HG03442 (cell line): ENCODE results near the gene MPP4.
"Not testable (repeated sequence)": the region's sequence is repeated elsewhere in the genome, so short reads cannot be mapped to it uniquely, and the experiment has no call there.

Source experiments
- ATAC-seq: cut with Tn5 transposase; IDR thresholded peaks from one replicate; pipeline ENCODE4 v1.9.1; 2021; ENCODE audit warnings: mild to moderate bottlenecking, moderate library complexity; ENCODE audit not compliant: unreplicated experiment

MPP4 gene

DNA sequence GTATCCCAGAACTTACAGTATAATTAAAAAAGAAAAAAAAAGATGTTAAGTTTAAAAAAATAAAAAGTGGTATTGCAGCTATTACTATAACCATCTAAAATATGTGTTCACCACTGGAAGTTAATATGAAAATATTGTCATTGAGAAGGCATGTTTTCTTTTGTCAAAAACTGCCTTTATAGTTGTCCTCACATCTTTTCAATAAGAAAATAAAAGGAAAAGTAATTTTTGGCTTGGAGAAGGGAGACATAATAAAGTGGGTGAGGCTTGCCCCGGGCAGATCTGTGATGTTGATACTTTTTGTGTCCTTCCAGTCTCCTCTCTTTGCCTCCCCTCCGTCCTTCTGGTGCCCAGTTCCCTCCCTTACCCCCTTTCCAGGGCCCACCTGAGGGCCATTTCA is 24.9 kb downstream of the MPP4 start:
- ATAC-seq, result no peak

DNA sequence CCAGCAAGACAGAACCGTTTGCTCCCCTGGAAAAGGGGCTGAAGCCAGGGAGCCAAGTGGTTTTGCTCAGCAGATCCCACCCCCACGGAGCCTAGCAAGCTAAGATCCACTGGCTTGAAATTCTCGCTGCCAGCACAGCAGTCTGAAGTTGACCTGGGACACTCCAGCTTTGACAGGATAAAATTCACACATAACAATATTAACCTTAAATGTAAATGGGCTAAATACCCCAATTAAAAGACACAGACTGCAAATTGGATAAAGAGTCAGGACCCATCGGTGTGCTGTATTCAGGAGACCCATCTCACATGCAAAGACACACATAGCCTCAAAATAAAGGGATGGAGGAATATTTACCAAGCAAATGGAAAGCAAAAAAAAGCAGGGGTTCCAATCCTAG is 27.2 kb downstream of the MPP4 start:
- ATAC-seq, result not testable (repeated sequence)

DNA sequence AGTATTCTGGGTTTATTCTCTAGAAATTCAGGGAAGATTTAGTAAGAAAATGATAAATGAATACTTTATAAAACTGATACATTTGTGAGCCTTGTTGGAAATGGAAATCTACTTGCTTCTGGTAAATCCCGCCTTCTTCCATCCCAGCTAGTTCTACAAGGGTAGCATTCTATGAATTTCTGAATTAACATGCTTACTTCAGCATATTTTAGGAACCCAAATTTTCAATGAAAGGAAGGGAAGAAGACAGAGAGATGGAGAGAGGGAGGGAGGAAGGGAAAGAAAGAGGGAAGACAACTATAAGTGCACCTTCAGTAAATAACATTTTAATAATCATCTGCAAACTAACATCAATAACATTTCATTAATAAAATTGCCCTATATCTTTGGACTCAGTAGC is 28.6 kb downstream of the MPP4 start:
- no peak for ATAC-seq

DNA sequence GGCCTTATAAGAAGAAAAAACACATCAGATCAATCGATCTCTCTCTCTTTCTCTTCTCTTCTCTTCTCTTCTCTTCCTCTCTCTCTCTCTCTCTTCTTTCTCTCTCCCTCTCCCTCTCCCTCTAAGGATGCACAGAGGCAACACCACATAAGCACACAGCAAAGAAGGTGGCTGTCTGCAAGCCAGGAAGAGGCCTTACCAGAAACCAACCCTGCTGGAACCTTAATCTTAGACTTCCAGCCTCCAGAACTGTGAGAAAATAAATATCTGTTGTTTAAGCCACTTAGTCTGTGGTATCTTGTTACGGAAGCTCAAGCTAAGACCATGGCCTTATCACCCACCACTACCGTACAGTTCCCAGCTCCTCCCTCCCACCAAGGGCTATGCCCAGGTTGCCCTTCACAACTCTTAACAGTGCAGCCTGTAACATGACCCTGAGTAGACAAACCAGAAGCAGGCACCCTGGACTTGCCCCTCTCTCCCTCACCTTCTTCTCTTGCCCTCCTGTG is 30.0 kb downstream of the MPP4 start:
- no peak for ATAC-seq

DNA sequence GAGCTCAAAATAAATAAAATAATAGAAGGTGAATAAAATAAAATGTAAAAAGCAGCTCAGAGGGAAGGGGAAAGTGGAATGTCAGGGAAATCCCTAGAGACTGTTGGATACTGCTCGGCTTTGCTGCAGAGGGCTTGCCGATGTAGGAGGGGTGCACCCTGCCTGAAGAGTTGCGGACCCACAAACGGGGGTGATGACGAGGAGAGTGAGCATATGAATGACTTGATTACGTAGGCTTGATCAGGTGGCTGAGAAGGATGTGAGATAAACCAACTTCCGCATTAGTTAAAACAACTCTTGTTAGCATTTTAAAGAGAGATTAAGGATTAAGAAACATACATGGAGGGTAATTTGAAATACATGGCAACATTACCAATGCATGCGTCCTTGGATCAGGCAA is 34.1 kb downstream of the MPP4 start:
- no peak for ATAC-seq

DNA sequence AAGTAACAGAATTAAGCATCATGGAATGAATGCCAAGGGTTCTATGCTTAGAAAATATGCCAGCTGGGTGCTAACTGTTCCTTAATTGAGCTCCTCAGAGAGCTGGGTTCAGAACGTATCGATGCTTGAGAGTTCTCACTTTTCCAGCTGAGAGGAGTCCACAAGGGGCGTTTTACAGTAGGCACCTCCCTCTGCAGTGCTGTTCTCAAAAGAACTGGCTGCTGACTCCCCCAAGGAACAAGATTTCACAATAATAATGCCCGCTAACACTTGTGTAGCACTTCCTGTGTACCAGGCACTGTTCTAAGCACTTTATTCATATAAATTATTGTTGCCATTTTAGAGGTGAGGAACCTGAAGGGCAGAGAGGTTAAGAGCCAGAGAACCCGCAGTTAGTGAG is 37.1 kb downstream of the MPP4 start:
- no peak for ATAC-seq

DNA sequence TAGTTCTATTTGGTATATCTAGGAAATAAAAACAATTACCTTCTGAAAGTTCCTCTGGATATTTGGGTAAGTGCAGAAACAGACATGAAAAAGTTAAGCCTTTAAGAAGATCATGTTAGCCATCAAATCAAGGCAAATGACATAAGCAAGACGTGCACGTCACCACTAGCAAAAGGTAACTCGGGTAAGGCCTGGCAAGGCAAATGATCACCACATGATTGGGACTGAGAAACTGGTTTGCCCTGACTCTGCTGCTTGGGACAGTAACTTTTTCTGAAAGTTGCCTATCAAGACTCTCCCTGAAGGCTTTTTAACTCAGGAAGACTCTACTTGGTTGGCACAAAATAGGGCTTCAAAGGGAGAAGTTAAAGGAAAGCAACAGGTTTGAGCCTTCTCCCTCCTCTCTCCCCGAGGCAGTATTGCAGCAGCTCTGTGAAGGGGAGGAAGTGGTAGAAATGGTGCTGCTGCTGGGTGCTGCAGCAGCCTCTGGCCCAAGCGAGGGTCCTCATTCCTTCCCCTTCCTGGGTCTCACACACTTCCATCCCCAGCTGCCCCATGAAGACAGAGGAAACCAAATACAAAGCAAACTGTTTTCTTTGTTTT is 38.0 kb downstream of the MPP4 start:
- no peak for ATAC-seq

DNA sequence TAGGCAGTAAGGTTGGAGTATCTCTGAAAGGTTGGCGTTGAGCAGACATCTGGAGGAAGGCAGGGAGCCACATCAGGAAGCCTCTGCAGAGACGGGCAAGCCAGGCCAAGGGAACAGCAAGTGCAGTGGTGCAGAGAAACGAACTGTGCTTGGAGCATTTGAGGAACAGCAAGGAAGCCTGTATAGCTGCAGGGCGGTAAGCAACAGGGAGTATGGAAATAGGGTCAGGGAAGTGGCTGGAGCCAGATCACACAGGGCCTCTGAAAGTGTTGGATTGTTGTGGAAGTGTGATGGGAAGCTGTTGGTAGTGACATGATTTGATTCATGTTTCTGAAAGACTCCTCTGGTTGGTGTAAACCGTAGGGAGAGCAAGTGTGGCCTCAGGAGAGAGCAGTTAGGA is 41.7 kb downstream of the MPP4 start:
- no peak for ATAC-seq

DNA sequence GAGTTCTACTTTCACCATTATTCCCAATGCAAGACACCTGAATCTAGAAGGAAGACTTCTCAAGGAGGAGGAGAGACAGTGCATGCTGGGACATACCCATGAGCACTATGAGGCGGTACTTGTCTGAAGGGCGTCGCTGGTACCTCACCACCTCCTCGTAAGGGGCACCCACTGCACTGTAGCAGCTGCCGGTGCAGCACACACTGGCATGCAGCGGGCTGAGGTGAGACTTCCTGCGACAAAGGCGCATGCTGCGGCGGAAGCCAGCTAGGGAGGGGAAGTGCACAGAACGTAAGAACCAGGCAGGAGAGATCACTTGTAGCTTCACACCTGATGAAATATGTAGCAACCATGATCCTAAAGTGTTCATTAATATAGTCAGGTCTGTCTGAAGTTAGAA is 42.3 kb downstream of the MPP4 start:
- no peak for ATAC-seq

DNA sequence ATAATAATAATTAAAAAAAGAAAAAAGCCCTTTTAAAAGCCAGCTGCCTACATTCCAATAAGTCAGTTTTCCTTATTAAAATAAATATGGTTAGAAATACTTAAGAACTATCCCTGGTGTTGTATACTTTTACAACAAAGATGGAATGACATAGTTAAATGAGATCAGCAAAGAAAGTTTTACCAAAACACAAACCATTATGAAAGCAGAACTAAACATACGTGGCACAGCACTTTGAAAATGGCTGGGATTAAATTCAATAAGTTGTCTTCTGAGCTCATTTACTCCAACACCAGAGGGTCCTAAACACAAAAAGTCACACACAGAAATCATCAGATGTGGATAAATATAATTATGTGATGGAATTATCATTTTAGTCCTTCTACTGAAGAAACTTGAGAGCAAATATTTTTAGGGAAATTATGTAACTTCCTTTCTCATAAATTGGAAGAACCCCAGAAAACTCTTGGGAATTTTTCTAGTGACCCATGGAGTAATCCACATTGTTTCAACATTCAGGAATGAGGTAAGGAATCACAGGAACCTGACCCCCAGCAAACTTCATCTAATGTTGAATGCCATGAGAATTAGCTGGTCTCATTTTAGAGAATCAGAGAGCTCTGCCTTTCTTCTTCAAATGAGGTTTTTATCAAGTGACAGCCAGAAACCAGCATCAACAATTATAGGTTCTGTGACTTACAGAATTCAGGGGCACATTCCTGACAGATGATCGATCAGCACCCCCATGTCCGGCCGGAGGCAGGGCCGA is 43.6 kb downstream of the MPP4 start:
- ATAC-seq, result no peak

DNA sequence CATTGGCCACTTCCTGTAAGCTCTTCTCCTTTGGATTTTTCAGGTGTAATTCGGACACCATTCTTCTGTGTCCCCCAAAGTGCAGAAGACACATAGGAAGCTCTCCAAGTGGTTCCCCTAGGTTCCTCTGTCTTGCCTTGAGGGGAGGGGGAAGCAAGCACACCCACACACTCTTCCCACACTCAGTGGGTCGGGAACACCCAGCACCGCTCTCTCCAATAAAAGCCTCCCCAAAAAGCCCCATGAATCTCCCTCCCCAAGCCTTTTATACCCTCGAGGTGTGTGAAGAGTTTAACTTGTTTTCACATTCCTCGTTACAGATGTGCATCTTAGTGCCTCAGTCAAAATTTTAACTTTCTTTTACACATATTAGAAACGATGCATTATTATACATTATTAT is 45.2 kb downstream of the MPP4 start:
- no peak for ATAC-seq

DNA sequence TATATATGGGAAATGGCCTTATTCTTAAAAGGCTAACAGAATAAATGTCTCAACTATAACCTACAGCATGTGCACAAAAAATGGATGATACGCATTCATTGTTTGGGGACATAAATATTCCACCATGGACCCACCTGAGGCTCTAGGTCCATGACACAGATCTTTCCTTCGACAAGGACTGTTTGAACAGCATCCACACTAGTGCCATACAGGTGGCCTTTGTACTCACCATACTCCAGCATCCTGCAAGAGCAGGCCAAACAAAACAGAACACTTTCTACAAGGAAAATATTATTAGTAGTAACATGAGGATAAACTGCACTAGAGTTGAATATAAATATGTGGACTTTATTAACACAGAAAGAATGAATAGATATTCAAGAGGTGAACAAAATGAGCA is 49.0 kb downstream of the MPP4 start:
- no peak for ATAC-seq

DNA sequence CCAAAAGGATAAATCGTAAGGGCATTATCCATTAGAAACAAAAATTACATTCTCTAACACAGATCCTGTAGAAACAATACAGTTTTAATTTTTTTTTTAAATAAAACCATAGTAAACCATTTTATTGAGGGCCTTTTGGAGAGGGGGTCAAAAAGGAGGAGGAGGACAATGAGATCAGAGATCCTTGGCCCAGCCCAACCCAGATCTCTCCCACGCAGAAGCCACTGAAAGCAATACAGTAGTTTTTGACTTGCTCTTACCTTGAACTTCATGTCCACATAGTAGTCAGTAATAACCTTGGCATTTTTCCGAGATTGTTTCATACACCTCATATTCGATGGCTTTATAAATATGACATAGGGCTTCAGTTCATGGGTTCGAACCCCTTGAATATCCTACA is 51.0 kb downstream of the MPP4 start:
- no peak for ATAC-seq

DNA sequence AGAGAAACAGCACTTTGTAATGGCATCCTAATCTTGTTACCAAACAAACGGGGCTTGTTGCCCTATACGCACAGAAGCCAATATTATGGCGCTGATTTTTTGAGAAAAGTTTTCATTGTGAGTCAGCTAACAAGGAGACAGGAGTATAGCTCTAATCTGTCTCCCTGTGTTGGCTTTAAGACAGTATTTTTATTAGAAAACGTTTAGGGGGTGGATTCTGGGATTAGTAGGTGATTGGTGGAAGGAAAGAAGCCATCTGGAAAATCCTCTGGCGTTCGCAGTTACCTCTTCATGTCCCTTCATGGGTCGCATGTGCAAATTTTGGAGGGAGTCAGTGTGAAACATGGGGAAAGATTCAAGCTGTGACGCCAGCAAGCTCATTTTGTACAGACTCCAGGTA is 54.4 kb downstream of the MPP4 start:
- no peak for ATAC-seq

DNA sequence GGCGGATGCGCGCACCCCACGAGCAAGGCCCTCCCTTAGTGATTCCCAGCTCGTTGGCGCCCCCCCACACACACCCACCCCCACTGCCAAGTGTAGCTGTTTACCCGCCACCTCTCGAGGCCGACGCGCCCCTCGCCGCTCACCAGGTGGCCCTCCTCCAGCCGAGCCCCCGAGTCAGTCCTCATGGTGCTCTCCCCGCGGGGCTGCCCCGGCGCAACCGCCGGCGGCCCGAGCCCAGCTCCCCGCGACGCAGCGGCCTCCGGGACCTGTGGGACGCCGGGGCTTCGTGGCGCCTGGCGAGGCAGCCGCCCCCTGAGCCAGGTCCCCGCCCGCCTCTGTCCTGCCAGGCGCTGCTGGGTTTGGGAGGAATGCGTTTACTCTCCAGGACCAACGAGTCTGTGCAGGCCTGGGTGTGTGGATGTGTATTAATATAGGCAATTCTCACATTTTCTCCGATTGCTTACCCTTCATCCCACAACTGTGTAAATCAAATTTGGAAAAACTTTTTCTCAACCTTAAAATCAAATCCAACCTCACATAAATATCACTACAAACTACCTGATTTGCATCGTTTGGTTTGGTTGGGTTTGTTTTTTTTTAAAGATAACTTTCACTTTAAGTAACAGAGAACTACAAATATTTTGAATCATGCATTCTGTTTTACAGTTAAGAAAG is 55.1 kb downstream of the MPP4 start, which contains the start of gene TMEM237:
TMEM237 (minus strand) TSS at position 288 of the 675 bp plus-strand sequence; CDS start at position 185, 103 bp downstream.
- peak; percentile 33 for ATAC-seq

DNA sequence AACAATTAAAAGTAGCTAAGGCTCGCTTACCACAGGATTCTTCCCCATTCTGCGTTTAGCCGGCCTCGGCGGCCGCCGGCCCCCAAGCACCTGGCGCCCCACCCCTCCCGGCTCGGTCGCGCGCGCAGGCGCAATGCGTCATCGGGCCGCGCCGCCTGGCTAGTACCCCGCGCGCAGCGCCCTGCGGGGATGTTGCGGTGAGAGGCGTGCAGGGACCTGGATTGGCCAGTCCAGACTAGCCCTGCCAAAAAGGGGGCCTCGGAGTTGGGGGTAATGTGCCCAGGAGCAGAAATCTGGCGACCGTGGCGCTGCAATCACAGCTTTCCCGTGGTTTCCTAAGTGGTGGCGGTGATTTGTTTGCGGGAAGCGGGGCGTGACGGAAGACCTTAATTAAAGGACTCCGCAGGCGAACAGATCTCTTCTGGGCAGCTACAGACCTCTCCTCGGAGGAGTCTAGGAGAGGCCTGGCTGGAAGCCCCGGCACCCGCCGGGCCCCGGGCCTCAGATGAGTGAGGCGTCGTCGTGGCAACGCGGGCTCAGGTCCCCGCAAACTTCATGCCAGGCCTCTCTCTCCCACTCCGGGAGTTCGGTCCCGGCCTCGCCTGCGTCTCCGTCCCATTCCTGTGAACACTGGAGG is 55.7 kb downstream of the MPP4 start:
- ATAC-seq, result peak; percentile 81

DNA sequence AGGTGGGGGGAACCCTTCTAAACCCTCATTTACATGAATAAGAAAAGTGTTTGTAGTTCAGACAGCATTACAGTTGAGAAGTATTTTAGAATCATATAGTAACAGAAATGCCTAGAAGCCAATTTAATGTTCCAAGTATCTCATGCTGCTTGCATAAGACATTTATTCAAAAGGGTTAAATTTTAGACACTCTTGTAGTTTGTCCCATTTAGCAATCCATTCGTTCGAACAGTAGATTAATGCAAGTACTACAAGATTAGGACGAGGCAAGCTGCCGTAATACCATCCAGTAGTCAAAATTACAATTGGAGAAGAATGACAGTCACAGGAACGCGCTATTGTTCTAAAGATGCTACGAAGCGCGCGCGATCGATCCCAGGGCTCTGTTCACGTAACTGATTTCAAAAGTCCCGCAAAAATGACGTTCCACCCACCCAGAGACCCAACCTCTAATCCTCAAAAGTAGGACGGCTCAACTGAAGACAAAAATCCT is 56.3 kb downstream of the MPP4 start:
- ATAC-seq, result peak; percentile 30

DNA sequence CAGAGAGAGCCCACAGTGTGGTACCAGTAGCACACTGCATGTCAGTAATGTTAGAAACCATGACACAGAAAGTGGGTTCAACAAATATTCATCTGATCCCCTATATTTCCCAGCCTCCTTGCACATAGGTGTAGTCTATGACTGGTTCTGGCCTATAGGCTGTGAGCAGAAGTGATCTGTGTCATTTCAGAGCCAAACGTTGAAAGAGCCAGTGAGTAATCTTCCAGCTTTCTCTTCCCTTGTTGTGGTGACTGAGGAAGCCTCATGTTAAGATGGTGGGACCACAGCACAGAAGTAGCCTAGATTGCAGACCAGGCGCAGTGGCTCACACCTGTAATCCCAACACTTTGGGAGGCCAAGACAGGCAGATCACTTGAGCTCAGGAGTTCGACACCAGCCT is 59.2 kb downstream of the MPP4 start:
- no peak for ATAC-seq

DNA sequence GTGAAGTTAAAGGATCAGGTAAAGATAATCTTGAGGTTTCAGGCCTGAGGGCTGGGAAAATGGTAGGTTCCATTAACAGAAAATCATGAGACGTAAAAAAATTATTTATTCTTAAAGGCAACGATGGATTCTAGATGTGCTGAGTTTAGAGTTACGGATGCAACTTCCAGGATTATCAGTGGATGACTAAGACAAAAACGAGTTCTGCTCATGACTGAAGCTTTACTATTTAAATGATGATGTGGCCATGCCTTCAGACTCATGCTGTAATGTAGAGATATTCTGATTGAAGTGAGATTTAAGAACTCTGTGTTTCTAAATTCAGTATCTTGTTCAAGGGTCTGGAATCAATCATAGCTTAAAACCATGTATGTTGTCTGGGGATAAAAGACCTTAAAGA is 60.1 kb downstream of the MPP4 start:
- ATAC-seq, result no peak

DNA sequence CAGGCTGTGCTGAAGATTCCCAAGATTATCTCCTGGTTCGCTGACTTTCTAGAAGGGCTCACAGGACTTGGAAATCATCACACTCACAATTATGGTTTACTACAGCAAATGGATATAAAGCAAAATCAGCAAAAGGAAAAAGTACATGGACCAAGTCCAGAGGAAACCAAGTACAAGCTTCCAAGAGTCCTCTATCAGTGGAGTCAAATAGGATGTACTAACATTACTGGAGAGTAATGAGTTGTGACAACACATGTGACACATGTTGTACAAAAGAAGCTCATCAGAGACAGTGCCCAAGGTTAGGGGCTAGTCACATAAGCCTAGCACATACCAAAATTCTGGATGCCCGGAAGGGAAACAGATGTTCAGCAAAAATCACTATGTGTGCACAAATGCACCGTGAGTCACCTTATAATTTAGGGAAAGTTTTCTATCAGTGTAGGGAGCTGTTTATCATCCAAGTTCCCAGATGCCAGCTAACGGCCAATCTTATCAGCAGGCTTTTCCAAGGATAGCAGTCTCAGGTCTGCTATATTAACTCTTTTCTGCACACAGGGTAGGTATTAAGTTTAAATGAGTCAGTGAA is 64.7 kb downstream of the MPP4 start:
- ATAC-seq, result no peak

DNA sequence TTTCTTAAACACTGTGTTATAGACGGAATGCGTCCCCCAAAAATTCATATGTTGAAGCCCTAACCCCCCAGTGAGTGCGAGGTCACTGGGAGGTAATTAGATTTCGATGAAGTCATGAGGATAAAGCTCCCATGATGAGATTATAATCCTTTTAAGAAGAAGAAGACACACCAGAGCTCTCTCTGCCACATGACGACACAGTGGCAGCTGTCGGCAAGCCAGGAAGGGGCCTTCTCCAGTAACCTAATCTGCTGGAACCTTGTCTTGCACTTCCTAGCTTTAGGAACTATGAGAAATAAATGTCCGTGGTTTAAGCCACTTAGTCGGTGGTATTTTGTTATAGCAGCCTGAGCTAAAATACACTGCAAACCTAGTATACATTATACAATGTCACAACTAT is 67.4 kb downstream of the MPP4 start:
- ATAC-seq, result no peak
